LNCaP clone FGC (cell line): ENCODE data around the gene DLGAP1.

ENCODE experiments used
- DNase-seq: peaks from one replicate; pipeline ENCODE4 v3.0.0-alpha.2; 2011; ENCODE audit warnings: low read depth
- H3K4me3 ChIP-seq: 2 replicates; pipeline ENCODE4 v1.5.1; 2011; ENCODE audit warnings: mild to moderate bottlenecking, low read depth, low read length, control low read depth
- TF ChIP-seq, protein P1 (sequence below): IDR thresholded peaks from 2 replicates; pipeline ENCODE4 v1.5.1; 2012; ENCODE audit warnings: mild to moderate bottlenecking; ENCODE audit not compliant: control insufficient read depth, insufficient read depth; ENCODE audit errors: extremely low read depth

Gene DLGAP1

DNA sequence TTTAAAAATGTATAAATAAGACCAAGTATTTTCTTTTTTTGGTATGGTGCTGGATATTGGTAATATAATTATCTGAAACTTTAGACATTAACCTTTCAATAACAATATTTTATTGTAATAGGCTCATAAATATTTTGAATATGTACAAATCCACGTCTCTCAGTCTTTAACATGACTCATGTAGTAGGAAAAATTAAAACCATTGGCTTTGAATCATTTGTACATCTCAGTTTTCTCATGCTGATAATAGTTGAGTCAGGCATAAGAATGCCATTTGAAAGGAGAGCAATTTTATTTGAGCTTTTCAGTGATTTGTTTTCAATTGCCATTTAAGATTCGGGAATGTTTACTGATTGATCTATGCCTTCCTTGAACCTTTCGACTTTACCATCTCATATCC lies 640.3 kb downstream of the DLGAP1 start:
- DNase-seq: no peak
- TF ChIP-seq, protein P1, sequence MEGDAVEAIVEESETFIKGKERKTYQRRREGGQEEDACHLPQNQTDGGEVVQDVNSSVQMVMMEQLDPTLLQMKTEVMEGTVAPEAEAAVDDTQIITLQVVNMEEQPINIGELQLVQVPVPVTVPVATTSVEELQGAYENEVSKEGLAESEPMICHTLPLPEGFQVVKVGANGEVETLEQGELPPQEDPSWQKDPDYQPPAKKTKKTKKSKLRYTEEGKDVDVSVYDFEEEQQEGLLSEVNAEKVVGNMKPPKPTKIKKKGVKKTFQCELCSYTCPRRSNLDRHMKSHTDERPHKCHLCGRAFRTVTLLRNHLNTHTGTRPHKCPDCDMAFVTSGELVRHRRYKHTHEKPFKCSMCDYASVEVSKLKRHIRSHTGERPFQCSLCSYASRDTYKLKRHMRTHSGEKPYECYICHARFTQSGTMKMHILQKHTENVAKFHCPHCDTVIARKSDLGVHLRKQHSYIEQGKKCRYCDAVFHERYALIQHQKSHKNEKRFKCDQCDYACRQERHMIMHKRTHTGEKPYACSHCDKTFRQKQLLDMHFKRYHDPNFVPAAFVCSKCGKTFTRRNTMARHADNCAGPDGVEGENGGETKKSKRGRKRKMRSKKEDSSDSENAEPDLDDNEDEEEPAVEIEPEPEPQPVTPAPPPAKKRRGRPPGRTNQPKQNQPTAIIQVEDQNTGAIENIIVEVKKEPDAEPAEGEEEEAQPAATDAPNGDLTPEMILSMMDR: no peak
- no peak overlapping the region for H3K4me3 ChIP-seq

DNA sequence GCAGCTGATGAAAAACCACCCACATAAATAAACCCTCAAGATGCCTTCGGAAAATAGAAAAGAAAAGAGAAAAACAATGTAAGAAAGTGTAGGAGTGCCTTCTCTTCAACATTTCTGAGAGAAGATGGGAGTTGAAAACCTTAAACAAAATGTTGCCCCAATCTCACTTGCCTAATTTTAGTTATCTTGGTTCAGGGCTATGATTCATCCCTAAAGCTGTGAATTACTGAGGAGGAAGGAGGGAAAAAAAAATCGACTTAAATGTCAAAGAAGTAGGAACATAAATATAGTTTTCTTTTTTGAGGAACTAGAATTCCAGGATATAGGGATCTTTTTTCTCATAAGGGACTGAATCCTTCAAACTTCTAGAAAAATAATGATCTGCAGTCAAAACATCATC lies 644.8 kb downstream of the DLGAP1 start:
- DNase-seq: no peak
- H3K4me3 ChIP-seq: no peak overlapping the region
- TF ChIP-seq, protein P1: no peak

DNA sequence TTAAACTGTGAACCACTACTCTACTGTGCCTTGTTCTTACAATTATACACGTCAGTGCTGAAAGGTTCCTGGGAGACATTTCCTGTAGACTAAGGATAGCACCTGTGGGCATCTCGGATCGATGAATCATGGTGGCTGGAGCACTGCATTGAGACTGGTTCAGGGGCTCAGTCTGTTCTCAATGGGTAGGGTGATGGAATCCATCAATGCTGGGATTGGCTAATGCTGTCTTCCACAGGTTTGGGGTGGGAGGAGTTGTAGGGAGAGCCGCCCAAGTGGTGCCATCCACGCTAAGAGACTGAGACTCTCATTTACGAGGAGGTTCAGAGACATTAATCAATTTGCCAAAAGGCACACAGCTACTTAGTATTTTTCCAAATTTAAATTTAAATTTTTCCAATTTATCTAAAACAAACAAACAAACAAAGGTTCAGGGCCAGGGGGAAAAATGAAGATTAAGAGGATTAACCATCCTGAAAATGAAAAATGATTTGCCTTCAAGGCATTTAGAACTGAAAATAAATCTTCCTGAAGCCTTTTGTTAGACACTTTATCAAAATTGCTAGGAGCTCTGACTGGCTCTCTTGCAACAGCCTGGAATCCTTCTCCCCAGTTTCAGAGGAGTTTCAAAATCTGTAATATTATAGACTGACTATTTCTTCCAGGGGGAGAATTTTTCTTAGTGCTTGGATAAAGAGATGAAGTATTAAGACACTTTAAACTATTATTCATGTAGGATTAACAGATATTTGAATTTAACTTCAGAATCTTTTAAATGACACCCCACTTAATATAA lies 645.9 kb downstream of the DLGAP1 start:
- TF ChIP-seq, protein P1: no peak
- no peak for DNase-seq
- no peak overlapping the region for H3K4me3 ChIP-seq

DNA sequence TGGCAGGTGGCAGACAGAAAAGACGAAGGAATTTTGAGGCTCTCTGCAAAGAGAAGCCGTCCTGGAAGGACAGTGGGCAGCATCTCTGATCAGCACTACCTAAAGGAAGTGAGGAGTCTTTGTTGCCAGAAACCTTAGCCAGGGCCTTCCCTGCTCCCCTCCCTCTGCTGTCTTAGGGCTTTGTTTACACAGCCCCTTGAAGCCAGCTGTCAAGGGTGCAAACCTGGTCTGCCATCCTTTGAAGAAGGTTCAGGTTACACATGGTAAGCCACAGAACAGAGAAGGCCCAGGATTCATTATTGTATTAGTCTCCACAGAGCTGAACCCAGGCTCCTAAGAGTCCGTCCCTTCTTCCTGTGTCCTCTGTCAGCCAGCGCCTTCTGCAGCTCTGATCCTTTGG lies 648.5 kb downstream of the DLGAP1 start:
- DNase-seq: no peak
- H3K4me3 ChIP-seq: no peak overlapping the region
- TF ChIP-seq, protein P1: no peak

DNA sequence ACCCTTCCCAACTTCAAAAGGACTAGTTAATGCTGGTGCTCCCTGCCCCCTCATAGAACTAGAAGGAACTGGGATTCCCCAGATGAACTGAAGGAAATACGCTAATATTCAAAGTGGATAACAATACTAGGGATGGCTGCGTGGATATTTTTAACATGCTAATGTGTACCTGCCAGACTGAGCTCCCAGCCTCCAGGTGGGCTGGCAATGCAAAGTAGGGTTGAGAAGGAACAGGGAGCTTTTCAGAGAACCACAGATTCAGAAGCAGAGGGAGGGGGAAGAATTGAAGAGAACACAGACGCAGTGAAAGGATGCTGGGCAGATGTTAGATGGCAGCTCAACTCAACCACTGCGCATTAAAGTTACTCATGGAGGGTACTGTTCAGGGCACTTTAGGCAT lies 650.8 kb downstream of the DLGAP1 start:
- TF ChIP-seq, protein P1: no peak
- DNase-seq: no peak
- H3K4me3 ChIP-seq: no peak overlapping the region

DNA sequence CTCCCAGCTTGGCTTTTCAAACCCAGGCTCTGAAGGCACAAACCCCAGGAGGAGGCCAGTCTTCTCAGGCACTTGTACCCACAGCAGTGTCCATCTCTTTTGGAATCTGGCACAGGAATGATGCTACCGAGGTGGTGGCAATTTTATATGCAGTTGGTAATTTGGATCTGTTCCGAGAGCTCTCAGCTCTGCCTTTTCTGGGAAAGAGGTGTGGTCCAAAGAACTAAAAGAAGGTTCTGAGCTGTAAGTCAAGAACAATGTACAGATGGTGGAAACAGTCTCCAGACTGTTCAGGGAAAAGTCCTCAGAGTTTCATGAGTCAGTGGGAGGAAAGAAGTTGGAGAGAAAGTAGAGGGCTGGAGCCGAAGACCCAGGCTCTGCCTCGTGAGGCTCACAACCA lies 651.8 kb downstream of the DLGAP1 start:
- TF ChIP-seq, protein P1: no peak
- DNase-seq: no peak
- H3K4me3 ChIP-seq: no peak overlapping the region

DNA sequence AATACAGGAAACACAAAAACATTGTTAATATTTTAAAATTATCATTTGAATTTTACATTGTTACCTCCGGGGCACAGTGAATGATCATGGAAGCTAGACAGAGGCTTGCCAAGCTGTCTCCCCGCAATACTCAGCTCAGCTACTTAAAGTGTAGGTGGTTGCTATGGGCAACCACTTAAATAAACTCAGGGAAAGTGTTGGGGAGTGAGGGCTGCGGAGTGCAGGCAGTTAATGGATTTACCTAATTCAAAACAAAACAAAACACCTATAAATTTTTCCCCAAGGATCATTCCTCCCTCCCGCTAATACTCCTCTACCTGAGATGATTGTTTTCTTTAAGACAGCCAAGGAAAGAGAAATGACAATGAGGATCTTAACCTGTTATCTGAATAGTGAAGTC lies 655.6 kb downstream of the DLGAP1 start:
- TF ChIP-seq, protein P1: no peak
- H3K4me3 ChIP-seq: no peak overlapping the region
- DNase-seq: no peak
